Peyer's patch (tissue), 4 donors: ENCODE data around the gene BPIFB4.

ENCODE experiments used
- CTCF ChIP-seq, 6 experiments: fragments of 450-650 bp in 4 of 6; fragments of 200-600 bp in 2 of 6; sonication (generic) in 1 of 6; IDR thresholded peaks; one replicate each; pipeline ENCODE4 v1.5.1; 2017 to 2019; ENCODE audit warnings: antibody characterized with exemption in 6 of 6, mild to moderate bottlenecking in 3 of 6, moderate library complexity in 1 of 6
- POLR2A ChIP-seq, 2 donors: fragments of 450-650 bp; IDR thresholded peaks; one replicate each; pipeline ENCODE4 v1.5.1; 2017; ENCODE audit warnings: antibody characterized with exemption in 2 of 2, mild to moderate bottlenecking in 2 of 2, moderate library complexity in 2 of 2

DNA sequence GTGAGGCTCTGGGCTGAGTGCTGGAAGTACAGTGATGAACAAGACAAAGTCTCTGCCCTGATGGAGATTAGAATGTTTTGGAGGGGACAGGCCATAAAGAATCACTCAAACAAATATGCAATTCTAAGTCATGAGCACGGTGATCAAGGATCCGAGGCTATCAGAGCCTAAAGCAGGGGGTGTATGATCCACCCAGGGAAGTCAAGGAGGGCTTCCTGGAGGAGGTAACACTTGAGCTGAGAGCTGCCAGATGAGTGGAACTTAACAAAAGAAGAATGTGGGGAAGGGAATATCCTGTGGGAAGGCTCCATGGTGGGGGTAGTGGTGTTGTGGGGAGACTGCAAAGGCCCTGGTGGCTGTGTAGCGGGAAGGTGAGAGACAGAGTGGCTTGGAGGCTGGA, 12.2 kb downstream of the BPIFB4 start:
- TF ChIP-seq CTCF (IDR thresholded peaks at IDR 0.05): no peak
- TF ChIP-seq POLR2A (IDR thresholded peaks at IDR 0.05): no peak
